CD14-positive monocyte (primary cell): ENCODE data around the gene VDAC2. TPM values are rescaled to one million over a fixed set of nuclear protein-coding genes. Genes with fewer than 3 reads are reported as not detected.
A peak's percentile ranks its signal among the peaks of the same experiment; 100 is the strongest.

Source experiments
- DNase-seq, 3 donors: peaks; one replicate each; pipeline ENCODE4 v3.0.0-alpha.2; 2011 to 2022
- H2AFZ ChIP-seq: 2 replicates; pipeline ENCODE4 v1.6.0; 2012; ENCODE audit warnings: mild to moderate bottlenecking, low read depth, low read length, inconsistent platforms; ENCODE audit not compliant: insufficient read depth, poor library complexity, severe bottlenecking
- H3K27ac ChIP-seq, 2 donors: 1 replicate in 1 of 2; 2 replicates in 1 of 2; pipeline ENCODE4 v1.5.1; 2012 to 2013; ENCODE audit warnings: low read length in 2 of 2, control low read depth in 1 of 2, inconsistent platforms in 1 of 2, low read depth in 1 of 2, mild to moderate bottlenecking in 1 of 2
- H3K27me3 ChIP-seq, 2 donors: one replicate each; pipeline versions ENCODE4 v1.6.0 to v1.6.1; 2011 to 2013; ENCODE audit warnings: low read length in 2 of 2; ENCODE audit not compliant: control insufficient read depth in 2 of 2, insufficient read depth in 2 of 2
- H3K36me3 ChIP-seq, 2 donors: replicated peaks in 1 of 2; 1 replicate in 1 of 2; 2 replicates in 1 of 2; pipeline versions ENCODE4 v1.5.1 to v1.6.1; 2012 to 2013; ENCODE audit warnings: low read length in 2 of 2, control low read depth in 1 of 2, inconsistent platforms in 1 of 2, mild to moderate bottlenecking in 1 of 2; ENCODE audit not compliant: insufficient read depth in 2 of 2, control insufficient read depth in 1 of 2
- H3K4me1 ChIP-seq, 2 donors: 1 replicate in 1 of 2; 2 replicates in 1 of 2; pipeline versions ENCODE4 v1.5.1 to v1.6.1; 2012 to 2013; ENCODE audit warnings: low read length in 2 of 2, control low read depth in 1 of 2, inconsistent platforms in 1 of 2, mild to moderate bottlenecking in 1 of 2, moderate library complexity in 1 of 2; ENCODE audit not compliant: insufficient read depth in 2 of 2, control insufficient read depth in 1 of 2
- H3K4me2 ChIP-seq: replicated peaks from 2 replicates; pipeline ENCODE3; 2012; ENCODE audit warnings: low read length, moderate library complexity, mild to moderate bottlenecking; ENCODE audit not compliant: poor library complexity, severe bottlenecking; ENCODE audit errors: extremely low read depth
- H3K4me3 ChIP-seq, 3 experiments: fragments of 200-600 bp in 1 of 3; sonication (generic) in 1 of 3; replicated peaks in 1 of 3; 1 replicate in 2 of 3; 2 replicates in 1 of 3; pipeline ENCODE4 v1.5.1; 2011 to 2013; ENCODE audit warnings: low read length in 3 of 3, mild to moderate bottlenecking in 3 of 3, control low read depth in 2 of 3, low read depth in 2 of 3, inconsistent platforms in 1 of 3, moderate library complexity in 1 of 3
- H3K79me2 ChIP-seq: 2 replicates; pipeline ENCODE4 v1.6.0; 2012; ENCODE audit warnings: mild to moderate bottlenecking, control low read depth, inconsistent platforms, low read length, moderate library complexity; ENCODE audit not compliant: insufficient read depth
- H3K9ac ChIP-seq: 2 replicates; pipeline ENCODE4 v1.6.0; 2017; ENCODE audit warnings: low read length, mild to moderate bottlenecking; ENCODE audit not compliant: insufficient read depth, poor library complexity, severe bottlenecking
- H3K9me3 ChIP-seq, 2 donors: replicated peaks in 1 of 2; 1 replicate in 1 of 2; 2 replicates in 1 of 2; pipeline versions ENCODE4 v1.5.1 to v1.6.1; 2012 to 2013; ENCODE audit warnings: low read length in 2 of 2, control low read depth in 1 of 2; ENCODE audit not compliant: control insufficient read depth in 1 of 2, insufficient read depth in 1 of 2
- H4K20me1 ChIP-seq: 2 replicates; pipeline ENCODE4 v1.6.0; 2012; ENCODE audit warnings: mild to moderate bottlenecking, low read length, control low read depth, moderate library complexity; ENCODE audit not compliant: insufficient read depth
- H3K27ac Mint-ChIP-seq, 7 donors: one replicate each; pipeline ENCODE4 v1.8.0; 2020; ENCODE audit warnings: mild to moderate bottlenecking in 7 of 7, mixed read lengths in 7 of 7, moderate library complexity in 6 of 7, inconsistent platforms in 2 of 7
- H3K27me3 Mint-ChIP-seq, 3 donors: one replicate each; pipeline ENCODE4 v1.8.0; 2021 to 2022; ENCODE audit warnings: low read depth in 3 of 3, mild to moderate bottlenecking in 3 of 3, mixed read lengths in 3 of 3, moderate library complexity in 3 of 3, inconsistent platforms in 1 of 3
- H3K36me3 Mint-ChIP-seq, 2 donors: one replicate each; pipeline ENCODE4 v1.8.0; 2020; ENCODE audit warnings: mixed read lengths in 2 of 2, inconsistent platforms in 1 of 2, mild to moderate bottlenecking in 1 of 2
- H3K4me1 Mint-ChIP-seq: one replicate; pipeline ENCODE4 v1.8.0; 2020; ENCODE audit warnings: mild to moderate bottlenecking, mixed read lengths
- H3K4me3 Mint-ChIP-seq, 2 donors: one replicate each; pipeline ENCODE4 v1.8.0; 2020; ENCODE audit warnings: mild to moderate bottlenecking in 2 of 2, mixed read lengths in 2 of 2, moderate library complexity in 1 of 2
- H3K9me3 Mint-ChIP-seq, 7 donors: one replicate each; pipeline ENCODE4 v1.8.0; 2020 to 2022; ENCODE audit warnings: mixed read lengths in 7 of 7, mild to moderate bottlenecking in 6 of 7, moderate library complexity in 6 of 7, inconsistent platforms in 2 of 7
- CTCF ChIP-seq: fragments of 200-600 bp; IDR thresholded peaks from one replicate; pipeline ENCODE4 v1.8.0; 2022; ENCODE audit warnings: antibody characterized with exemption, mild to moderate bottlenecking
- WGBS: methylation state at CpG from one replicate; pipeline ENCODE4 v1.1.5; 2013; ENCODE audit warnings: missing lambda C conversion rate; ENCODE audit not compliant: insufficient coverage; 5-methylcytosine and 5-hydroxymethylcytosine counted together
- intact Hi-C, 2 donors: fragments of 100-400 bp; cut with micrococcal nuclease; formaldehyde crosslinking; loops; one replicate each; pipeline versions ENCODE4 v1.15.0 to v1.15.1; 2023
- polyA plus RNA-seq, 3 donors: library from polyadenylated mRNA; depleted of rRNA in 1 of 3; unstranded in 2 of 3; stranded (reverse) in 1 of 3; fragments of 300-500 nt in 2 of 3; fragments of >200 nt in 1 of 3; fragmentation: Illumina TruSeq in 2 of 3; gene quantifications; 1 replicate in 2 of 3; 2 replicates in 1 of 3; pipeline ENCODE4 v1.2.3, GENCODE V29; 2012 to 2021

Gene VDAC2
- polyA plus RNA-seq, 3 donors, result 71.2 to 154 (median 139) TPM

GRCh38 chr10:75207079-75207856 is 3.3 kb upstream of the VDAC2 start:
- Histone ChIP-seq H3K36me3 (peaks cover 0 to 3% of the 10 kb centered on the region in 2 donors), H3K79me2 (peaks cover 16% of the 10 kb centered on the region), H4K20me1 (no peaks in the 10 kb centered on the region), H3K4me1 (peaks cover 18 to 21% of the 10 kb centered on the region in 2 donors), H3K4me3 (no peak overlapping the region), H3K9me3 (no peaks in the 10 kb centered on the region), H3K27ac (no peak overlapping the region), H2AFZ (no peak overlapping the region), H3K4me2 (no peak overlapping the region), H3K27me3 (no peaks in the 10 kb centered on the region), H3K9ac (no peak overlapping the region)
- Mint-ChIP-seq H3K27me3 (peaks cover 0 to 2% (median 0%) of the 10 kb centered on the region in 3 donors), H3K27ac (no peak overlapping the region), H3K9me3 (no peaks in the 10 kb centered on the region), H3K4me3 (no peak overlapping the region), H3K36me3 (peaks cover under 1 to 3% of the 10 kb centered on the region in 2 donors), H3K4me1 (peaks cover 25% of the 10 kb centered on the region)
- intact Hi-C loops, result no loop called here
- 92% methylated on average over 5 of the region's 13 CpGs for WGBS
- TF ChIP-seq CTCF, result no peak
- DNase-seq, result no peak

DNA sequence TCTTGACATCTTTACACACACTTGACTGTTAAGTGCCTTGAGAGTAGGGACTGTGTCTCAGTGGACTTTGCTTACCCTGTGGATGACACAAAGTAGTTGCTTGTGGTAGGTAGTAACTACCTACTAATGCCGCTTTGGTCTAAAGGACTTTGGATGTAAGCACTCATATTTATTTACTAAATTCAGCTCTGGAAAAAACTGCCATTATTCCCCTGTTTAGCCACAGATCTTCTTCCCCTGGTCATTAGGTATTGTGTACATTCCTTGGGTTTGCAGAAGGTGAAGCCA is 2.8 kb upstream of the VDAC2 start:
- Histone ChIP-seq H3K9me3 (no peaks in the 10 kb centered on the region), H4K20me1 (no peaks in the 10 kb centered on the region), H3K79me2 (peaks cover 22% of the 10 kb centered on the region), H3K9ac (no peak overlapping the region), H3K36me3 (peaks cover 3 to 9% of the 10 kb centered on the region in 2 donors), H3K27me3 (no peaks in the 10 kb centered on the region), H2AFZ (no peak overlapping the region), H3K4me3 (no peak overlapping the region), H3K4me2 (no peak overlapping the region), H3K4me1 (peaks cover 18 to 23% of the 10 kb centered on the region in 2 donors), H3K27ac (no peak overlapping the region)
- DNase-seq, result no peak
- no peaks in the 10 kb centered on the region for H3K9me3 Mint-ChIP-seq
- H3K27me3 Mint-ChIP-seq, result peaks cover 0 to 2% (median 0%) of the 10 kb centered on the region in 3 donors
- H3K27ac Mint-ChIP-seq, result peak overlapping the region in 1 of 7 donors; percentile 100
- no peak for TF ChIP-seq CTCF
- H3K4me1 Mint-ChIP-seq, result peaks cover 27% of the 10 kb centered on the region
- peaks cover 6 to 9% of the 10 kb centered on the region in 2 donors for H3K36me3 Mint-ChIP-seq
- no CpG with 5 or more reads among the region's 1 CpG for WGBS
- intact Hi-C loops, result no loop called here
- H3K4me3 Mint-ChIP-seq, result no peak overlapping the region
